ENCODE results near the gene ABCC12. TPM values are rescaled to one million over a fixed set of nuclear protein-coding genes. Genes with fewer than 3 reads are reported as not detected.
A peak's percentile ranks its signal among the peaks of the same experiment; 100 is the strongest.

Gene ABCC12
- total and polyA plus RNA-seq, 10 of the 15 experiments (the other 5 are each of a cell fraction or from before 2014, with no cell fraction given) = 0.02 to 0.03 (median 0.03) TPM; not detected in 6

- TF ChIP-seq HCFC1 (IDR thresholded peaks at IDR 0.05; ENCODE audit: low read length) (no peak), LARP7 (IDR thresholded peaks at IDR 0.05) (no peak), USF1 (IDR thresholded peaks at IDR 0.05; ENCODE audit: borderline replicate concordance, extremely low read length, insufficient read depth, low read depth, low read length) (no peak), SUPT20H (IDR thresholded peaks at IDR 0.05; ENCODE audit: borderline replicate concordance, control insufficient read depth, low read depth, low read length) (no peak), MTA2 (IDR thresholded peaks at IDR 0.05; ENCODE audit: low read depth) (no peak), ZNF274 (IDR thresholded peaks at IDR 0.05; ENCODE audit: insufficient read depth, insufficient read length) (no peak), ELK1 (IDR thresholded peaks at IDR 0.05; ENCODE audit: low read depth, low read length) (no peak), E4F1 (IDR thresholded peaks at IDR 0.05; ENCODE audit: borderline replicate concordance, partially characterized antibody) (no peak), KDM1A (IDR thresholded peaks at IDR 0.05; ENCODE audit: borderline replicate concordance) (no peak), TCF3 (IDR thresholded peaks at IDR 0.05; ENCODE audit: borderline replicate concordance, insufficient read depth, low read depth, low read length) (0 out of 2 replicates have a peak, but pooled peaks have one; percentile 30), CBX3 (IDR thresholded peaks at IDR 0.05; ENCODE audit: borderline replicate concordance, low read depth) (no peak), IRF3 (IDR thresholded peaks at IDR 0.05) (no peak), TCF12 (IDR thresholded peaks at IDR 0.05; ENCODE audit: low read depth, low read length) (no peak), SMAD5 (IDR thresholded peaks at IDR 0.05; ENCODE audit: low read depth) (no peak), CBX5 (IDR thresholded peaks at IDR 0.05; ENCODE audit: low read depth) (no peak), SREBF2 (IDR thresholded peaks at IDR 0.05; ENCODE audit: low read length) (no peak), MEF2A (IDR thresholded peaks at IDR 0.05; ENCODE audit: insufficient read depth, low read depth, low read length) (no peak), CTCF (IDR thresholded peaks at IDR 0.05 in 2 of 3, conservative IDR thresholded peaks at IDR 0.05 in 1 of 3; ENCODE audit: control insufficient read depth in 2 of 3, extremely low read depth in 1 of 3, insufficient read depth in 1 of 3, low read depth in 3 of 3, low read length in 3 of 3) (no peak), TBL1XR1 (IDR thresholded peaks at IDR 0.05; ENCODE audit: low read depth, low read length) (no peak), MEF2B (IDR thresholded peaks at IDR 0.05; ENCODE audit: partially characterized antibody, poor library complexity, severe bottlenecking) (no peak), NR2C1 (IDR thresholded peaks at IDR 0.05) (no peak)
These were observed 32.5 kb downstream of the ABCC12 start (continued) for GRCh38 chr16:48123104-48123788.

All from GM12878 (cell line).